Osteocyte (in vitro differentiated cells): Measurements from ENCODE around the gene MGAT5. TPM values are rescaled to one million over a fixed set of nuclear protein-coding genes. Genes with fewer than 3 reads are reported as not detected.

Experiments
- DNase-seq: peaks from one replicate; pipeline ENCODE4 v3.0.0; 2021; ENCODE audit warnings: mixed read lengths; ENCODE audit not compliant: unreplicated experiment; ENCODE audit errors: extremely low spot score
- H3K27ac Mint-ChIP-seq: one replicate; pipeline ENCODE4 v1.8.0; 2021; ENCODE audit warnings: mild to moderate bottlenecking, mixed read lengths; ENCODE audit not compliant: unreplicated experiment
- H3K27me3 Mint-ChIP-seq: one replicate; pipeline ENCODE4 v1.8.0; 2021; ENCODE audit warnings: mixed read lengths; ENCODE audit not compliant: unreplicated experiment
- H3K36me3 Mint-ChIP-seq: one replicate; pipeline ENCODE4 v1.8.0; 2021; ENCODE audit warnings: mixed read lengths; ENCODE audit not compliant: unreplicated experiment
- H3K4me1 Mint-ChIP-seq: one replicate; pipeline ENCODE4 v1.8.0; 2021; ENCODE audit warnings: mixed read lengths; ENCODE audit not compliant: unreplicated experiment
- H3K4me3 Mint-ChIP-seq: one replicate; pipeline ENCODE4 v1.8.0; 2021; ENCODE audit warnings: mild to moderate bottlenecking, moderate library complexity, mixed read lengths; ENCODE audit not compliant: unreplicated experiment
- H3K9me3 Mint-ChIP-seq: one replicate; pipeline ENCODE4 v1.8.0; 2021; ENCODE audit warnings: mixed read lengths; ENCODE audit not compliant: unreplicated experiment
- CTCF ChIP-seq: fragments of 200-600 bp; sonication (generic); IDR thresholded peaks from 2 replicates; pipeline ENCODE4 v1.5.0; 2021; ENCODE audit warnings: antibody characterized with exemption, mild to moderate bottlenecking, moderate library complexity
- total RNA-seq: library from RNA; stranded (reverse); gene quantifications from 2 replicates; pipeline ENCODE4 v1.2.1, GENCODE V29; 2021

Gene MGAT5
- total RNA-seq, 1 donor from 2014 or later, result 22.6 TPM

- no peaks in the 10 kb centered on the region for H3K36me3 Mint-ChIP-seq
- H3K4me1 Mint-ChIP-seq, result peaks cover 8% of the 10 kb centered on the region
- TF ChIP-seq CTCF, result no peak
- no peak overlapping the region for H3K27ac Mint-ChIP-seq
- H3K9me3 Mint-ChIP-seq, result no peaks in the 10 kb centered on the region
- DNase-seq, result no peak
- no peaks in the 10 kb centered on the region for H3K27me3 Mint-ChIP-seq
- no peak overlapping the region for H3K4me3 Mint-ChIP-seq
Measured at GRCh38 chr2:134411279-134411827, 157.5 kb downstream of the MGAT5 start.

GRCh38 chr2:134411828-134412638, 158.2 kb downstream of the MGAT5 start:
- peak; percentile 85 for DNase-seq
- Mint-ChIP-seq H3K27ac (no peak overlapping the region), H3K36me3 (no peaks in the 10 kb centered on the region), H3K27me3 (no peaks in the 10 kb centered on the region), H3K9me3 (no peaks in the 10 kb centered on the region), H3K4me1 (peaks cover 8% of the 10 kb centered on the region), H3K4me3 (no peak overlapping the region)
- peak; percentile 82 for TF ChIP-seq CTCF

- no peak for TF ChIP-seq CTCF
Measured at GRCh38 chr2:134412639-134412999, 158.7 kb downstream of the MGAT5 start.

GRCh38 chr2:134413430-134413829, 159.6 kb downstream of the MGAT5 start:
- Mint-ChIP-seq H3K27ac (no peak overlapping the region), H3K4me1 (peaks cover 5% of the 10 kb centered on the region), H3K9me3 (no peaks in the 10 kb centered on the region), H3K27me3 (no peaks in the 10 kb centered on the region), H3K36me3 (no peaks in the 10 kb centered on the region), H3K4me3 (no peak overlapping the region)
- no peak for TF ChIP-seq CTCF
- DNase-seq, result no peak

More at GRCh38 chr2:134412639-134412999, 158.7 kb downstream of the MGAT5 start:
- Mint-ChIP-seq H3K27ac (no peak overlapping the region), H3K9me3 (no peaks in the 10 kb centered on the region), H3K27me3 (no peaks in the 10 kb centered on the region), H3K36me3 (no peaks in the 10 kb centered on the region), H3K4me3 (no peak overlapping the region), H3K4me1 (peaks cover 8% of the 10 kb centered on the region)
- no peak for DNase-seq

- DNase-seq, result no peak
- no peak overlapping the region for H3K27ac Mint-ChIP-seq
- no peak for TF ChIP-seq CTCF
- H3K27me3 Mint-ChIP-seq, result no peaks in the 10 kb centered on the region
- H3K4me3 Mint-ChIP-seq, result no peak overlapping the region
- H3K4me1 Mint-ChIP-seq, result peaks cover 3% of the 10 kb centered on the region
- no peaks in the 10 kb centered on the region for H3K36me3 Mint-ChIP-seq
- H3K9me3 Mint-ChIP-seq, result no peaks in the 10 kb centered on the region
Measured at GRCh38 chr2:134413912-134414311, 160.0 kb downstream of the MGAT5 start.
